ENCODE measurements around the gene RBMS3. TPM values are rescaled to one million over a fixed set of nuclear protein-coding genes. Genes with fewer than 3 reads are reported as not detected.
"Not testable (repeated sequence)": the region's sequence is repeated elsewhere in the genome, so short reads cannot be mapped to it uniquely, and the experiment has no call there.

Gene RBMS3
- total RNA-seq, 2 donors from 2014 or later, result 40.7 to 53.2 TPM

DNA sequence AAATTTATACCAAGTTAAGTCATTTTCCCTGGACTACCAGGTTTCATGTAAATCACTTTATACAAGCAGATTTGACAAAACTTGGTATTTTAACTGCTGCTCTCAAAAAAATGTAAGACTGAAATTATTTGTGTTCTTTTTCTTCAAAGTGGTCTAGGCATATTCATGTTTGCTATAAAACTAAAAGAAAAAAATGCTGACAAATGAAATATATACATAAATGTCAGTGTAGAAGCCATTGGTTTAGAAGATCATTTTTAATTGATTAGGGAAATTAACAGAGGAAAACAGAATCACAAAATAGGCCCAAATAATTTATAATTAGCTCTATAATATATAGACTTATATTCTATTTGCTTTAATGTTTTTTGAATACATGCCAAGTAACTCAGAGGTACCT lies 523.2 kb downstream of the RBMS3 start:
- intact Hi-C loops (cut with DNase I), result no loop called here
- DNase-seq (no peak), ATAC-seq (no peak)

- ATAC-seq, result no peak
- intact Hi-C loops (cut with DNase I), result no loop called here
Observed at GRCh38 chr3:29805757-29806156, 524.9 kb downstream of the RBMS3 start.

GRCh38 chr3:29808324-29808723 lies 527.5 kb downstream of the RBMS3 start:
- intact Hi-C loops (cut with DNase I); DNase-seq; ATAC-seq: not testable (repeated sequence)

More at GRCh38 chr3:29805757-29806156, 524.9 kb downstream of the RBMS3 start:
- DNase-seq, result no peak

DNA sequence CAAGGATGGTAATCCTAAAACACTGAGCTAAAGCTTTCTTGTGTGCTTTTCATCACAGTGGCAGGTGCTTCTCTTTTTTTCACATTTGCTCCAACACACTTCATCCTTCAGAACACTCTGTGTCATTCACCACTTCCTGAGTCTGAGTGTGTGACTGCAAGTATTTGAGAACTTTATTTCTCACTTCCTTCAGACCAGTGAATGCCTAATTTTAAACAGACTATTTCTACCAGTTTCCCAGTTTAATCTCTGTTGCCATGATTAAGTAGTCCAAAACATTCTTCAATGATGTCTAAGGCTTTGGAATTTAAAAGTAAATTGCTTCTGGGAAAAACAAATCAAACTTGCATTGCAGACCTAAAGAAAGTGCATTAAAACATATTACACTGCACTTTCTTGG lies 541.2 kb downstream of the RBMS3 start:
- DNase-seq (no peak), ATAC-seq (no peak)
- intact Hi-C loops (cut with DNase I), result no loop called here

DNA sequence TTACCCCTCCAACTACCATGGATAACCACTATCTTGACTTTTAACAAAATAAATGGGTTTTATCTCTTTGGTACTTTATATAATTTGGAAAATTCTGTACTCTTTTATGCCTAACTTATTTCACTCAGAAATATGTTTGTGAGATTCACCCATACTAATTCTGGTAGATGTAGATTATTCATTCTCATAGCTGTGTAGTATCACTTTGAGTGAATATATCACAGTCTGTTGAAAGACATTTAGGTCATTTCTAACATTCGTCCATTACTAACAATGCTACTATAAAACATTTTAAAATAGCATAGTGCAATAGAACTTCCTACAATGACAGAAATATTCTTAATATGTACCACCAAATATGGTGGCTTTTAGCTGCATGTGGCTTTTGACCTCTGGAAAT lies 542.4 kb downstream of the RBMS3 start:
- no peak for ATAC-seq
- no peak for DNase-seq
- intact Hi-C loops (cut with DNase I), result no loop called here

GRCh38 chr3:29826712-29827111 lies 545.8 kb downstream of the RBMS3 start:
- DNase-seq (no peak), ATAC-seq (no peak)
- intact Hi-C loops (cut with DNase I), result no loop called here

GRCh38 chr3:29827756-29828155 lies 546.9 kb downstream of the RBMS3 start:
- no peak for DNase-seq
- intact Hi-C loops (cut with DNase I), result no loop called here
- ATAC-seq, result no peak

- intact Hi-C loops (cut with DNase I), result no loop called here
- DNase-seq (no peak), ATAC-seq (no peak)
Observed at GRCh38 chr3:29829340-29829739, 548.5 kb downstream of the RBMS3 start.

DNA sequence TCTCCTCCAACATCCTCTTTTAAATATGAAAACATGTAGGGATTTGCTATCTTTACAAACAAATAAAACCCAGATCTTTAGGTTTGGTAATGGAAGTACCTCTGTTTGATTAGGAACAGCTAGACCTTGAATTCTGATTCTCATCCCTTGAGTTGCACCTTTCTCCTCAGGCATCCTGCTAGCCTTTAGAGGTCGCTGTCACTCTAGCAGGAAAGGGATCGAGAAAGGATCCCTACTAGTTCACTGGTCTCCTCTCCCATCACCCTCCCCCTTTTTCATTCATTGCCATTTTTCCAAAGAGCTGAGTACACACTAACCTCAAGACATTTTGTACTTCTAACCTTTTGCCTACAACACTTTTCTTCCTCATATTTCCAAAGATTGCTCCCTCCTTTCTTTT lies 569.8 kb downstream of the RBMS3 start:
- DNase-seq (no peak), ATAC-seq (no peak)
- intact Hi-C loops (cut with DNase I), result no loop called here

GRCh38 chr3:29852767-29853166 lies 571.9 kb downstream of the RBMS3 start:
- DNase-seq (no peak), ATAC-seq (no peak)
- intact Hi-C loops (cut with DNase I), result no loop called here

GRCh38 chr3:29853841-29854397 lies 573.0 kb downstream of the RBMS3 start:
- ATAC-seq (no peak), DNase-seq (no peak)
- intact Hi-C loops (cut with DNase I), result no loop called here

- ATAC-seq (no peak), DNase-seq (no peak)
- intact Hi-C loops (cut with DNase I), result no loop called here
Observed at GRCh38 chr3:29854821-29855220, 574.0 kb downstream of the RBMS3 start.

- ATAC-seq, result peak in 1 of 2 donors; percentile 61
- intact Hi-C loops (cut with DNase I), result no loop called here
Observed at GRCh38 chr3:29859726-29860270, 578.9 kb downstream of the RBMS3 start.

GRCh38 chr3:29864809-29865208 lies 583.9 kb downstream of the RBMS3 start:
- intact Hi-C loops (cut with DNase I), result no loop called here
- ATAC-seq (no peak), DNase-seq (no peak)

More at GRCh38 chr3:29859726-29860270, 578.9 kb downstream of the RBMS3 start:
- no peak for DNase-seq

DNA sequence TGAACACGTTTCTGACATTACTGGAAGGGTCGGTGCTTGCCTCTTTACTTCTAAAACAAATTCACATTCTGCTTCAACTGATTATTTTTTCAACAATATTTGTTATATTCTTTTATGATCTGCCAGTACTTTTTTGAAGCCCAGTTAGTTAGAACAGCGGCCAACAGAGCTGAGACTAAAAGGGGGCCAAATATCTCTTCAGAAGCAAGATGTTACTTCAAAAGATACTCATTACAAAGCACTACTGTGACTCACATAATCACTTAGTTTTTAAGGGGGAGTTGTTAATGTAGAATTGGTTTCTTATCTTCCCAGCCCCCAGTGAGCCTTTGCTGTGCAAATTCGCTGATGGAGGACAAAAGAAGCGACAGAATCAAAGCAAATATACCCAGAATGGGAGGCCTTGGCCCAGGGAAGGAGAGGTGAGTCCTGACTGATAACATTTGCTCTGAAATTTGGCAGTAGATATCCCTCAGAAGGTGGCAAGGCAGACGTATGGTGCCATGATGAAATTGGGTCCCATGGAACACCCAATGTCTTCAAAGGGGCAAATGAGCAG lies 587.8 kb downstream of the RBMS3 start:
- intact Hi-C loops (cut with DNase I), result no loop called here
- DNase-seq, result no peak
- ATAC-seq, result no peak

- intact Hi-C loops (cut with DNase I), result no loop called here
- ATAC-seq, result no peak
- DNase-seq, result no peak
Observed at GRCh38 chr3:29870136-29870535, 589.3 kb downstream of the RBMS3 start.

DNA sequence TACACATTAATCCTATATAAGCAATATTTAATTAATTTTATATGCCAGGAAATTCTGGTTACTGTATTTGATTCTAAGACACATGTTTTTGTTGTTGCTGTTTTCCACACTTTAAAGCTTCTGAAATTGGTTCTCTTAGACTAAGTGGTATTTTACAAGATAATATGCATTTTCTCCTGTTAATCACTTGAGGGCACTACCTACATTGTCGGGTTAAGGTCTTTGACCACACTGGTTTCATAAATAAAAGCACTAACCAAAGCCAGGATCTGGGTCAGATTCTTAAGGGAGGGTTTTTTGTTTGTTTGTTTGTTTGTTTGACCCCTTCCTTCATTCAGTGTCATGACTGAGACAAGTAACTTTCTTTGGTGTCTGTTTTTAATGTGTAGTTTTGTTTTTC lies 590.2 kb downstream of the RBMS3 start:
- intact Hi-C loops (cut with DNase I), result no loop called here
- ATAC-seq (no peak), DNase-seq (no peak)

- ATAC-seq, result no peak
- no peak for DNase-seq
- intact Hi-C loops (cut with DNase I), result no loop called here
Observed at GRCh38 chr3:29880809-29881208, 599.9 kb downstream of the RBMS3 start.

- no peak for DNase-seq
- ATAC-seq, result no peak
- intact Hi-C loops (cut with DNase I), result no loop called here
Observed at GRCh38 chr3:29887451-29887850, 606.6 kb downstream of the RBMS3 start.

DNA sequence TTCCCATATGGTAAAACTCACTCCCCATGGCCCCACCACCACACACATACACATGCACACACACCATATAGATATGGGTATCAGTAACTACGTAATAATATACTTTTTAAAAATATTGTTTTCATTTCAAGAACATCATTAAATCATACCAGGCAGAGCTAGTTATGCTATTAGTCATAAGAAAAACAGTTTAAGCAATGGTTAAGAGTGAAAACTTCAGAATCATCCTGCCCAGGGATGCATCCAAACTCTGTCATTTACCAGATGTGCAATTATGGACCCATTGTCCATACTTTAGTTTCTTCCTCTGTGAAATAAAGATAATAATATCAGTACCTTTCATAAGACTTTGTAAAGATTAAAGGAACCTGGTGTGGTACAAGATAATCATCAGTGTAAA lies 608.3 kb downstream of the RBMS3 start:
- intact Hi-C loops (cut with DNase I), result no loop called here
- DNase-seq (no peak), ATAC-seq (no peak)

- no peak for ATAC-seq
- DNase-seq, result no peak
Observed at GRCh38 chr3:29890801-29891200, 609.9 kb downstream of the RBMS3 start.

More at GRCh38 chr3:29890801-29891200, 609.9 kb downstream of the RBMS3 start:
- intact Hi-C loops (cut with DNase I), result no loop called here

All from left cardiac atrium (tissue), 4 donors.